Amniotic stem cell (primary cell): ENCODE measurements around the gene B4GALNT2.
"Not testable (repeated sequence)": the region's sequence is repeated elsewhere in the genome, so short reads cannot be mapped to it uniquely, and the experiment has no call there.

Source experiments
- DNase-seq: peaks from one replicate; lab custom pipeline; 2025; lab: John Stamatoyannopoulos, UW

The B4GALNT2 gene, protein sequence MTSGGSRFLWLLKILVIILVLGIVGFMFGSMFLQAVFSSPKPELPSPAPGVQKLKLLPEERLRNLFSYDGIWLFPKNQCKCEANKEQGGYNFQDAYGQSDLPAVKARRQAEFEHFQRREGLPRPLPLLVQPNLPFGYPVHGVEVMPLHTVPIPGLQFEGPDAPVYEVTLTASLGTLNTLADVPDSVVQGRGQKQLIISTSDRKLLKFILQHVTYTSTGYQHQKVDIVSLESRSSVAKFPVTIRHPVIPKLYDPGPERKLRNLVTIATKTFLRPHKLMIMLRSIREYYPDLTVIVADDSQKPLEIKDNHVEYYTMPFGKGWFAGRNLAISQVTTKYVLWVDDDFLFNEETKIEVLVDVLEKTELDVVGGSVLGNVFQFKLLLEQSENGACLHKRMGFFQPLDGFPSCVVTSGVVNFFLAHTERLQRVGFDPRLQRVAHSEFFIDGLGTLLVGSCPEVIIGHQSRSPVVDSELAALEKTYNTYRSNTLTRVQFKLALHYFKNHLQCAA

DNA sequence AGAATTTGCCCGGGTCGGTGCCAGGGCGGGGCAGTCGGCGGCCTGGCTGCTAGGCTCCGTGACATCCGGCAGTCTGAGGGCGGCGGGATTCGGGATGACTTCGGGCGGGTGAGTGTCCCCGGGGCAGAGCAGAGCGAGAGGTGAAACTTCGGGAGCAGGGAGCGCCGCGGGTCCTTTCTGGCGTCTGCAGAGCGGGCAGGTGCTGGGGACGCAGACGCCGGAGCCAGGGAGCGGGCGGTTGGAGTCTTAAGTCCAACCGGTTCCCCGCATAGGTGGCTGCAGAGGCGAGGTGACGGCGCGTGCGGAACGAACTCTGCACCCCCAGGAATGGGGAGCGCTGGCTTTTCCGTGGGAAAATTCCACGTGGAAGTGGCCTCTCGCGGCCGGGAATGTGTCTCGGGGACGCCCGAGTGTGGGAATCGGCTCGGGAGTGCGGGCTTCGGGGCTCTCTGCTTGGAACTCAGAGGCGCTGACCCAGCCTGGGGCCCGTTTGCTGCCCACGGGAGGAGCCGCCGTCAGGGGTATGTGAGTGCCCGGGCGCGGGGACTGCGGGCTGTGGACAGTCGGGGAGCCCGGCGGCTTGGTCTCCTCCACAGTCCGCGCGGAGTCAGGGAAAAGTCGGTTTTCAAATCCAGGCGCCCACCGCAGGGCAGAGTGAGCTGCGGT is at the start of gene B4GALNT2:
B4GALNT2 (plus strand) TSS at position 71 of the 666 bp plus-strand sequence; CDS start at position 95, 24 bp downstream.
- no peak for DNase-seq

DNA sequence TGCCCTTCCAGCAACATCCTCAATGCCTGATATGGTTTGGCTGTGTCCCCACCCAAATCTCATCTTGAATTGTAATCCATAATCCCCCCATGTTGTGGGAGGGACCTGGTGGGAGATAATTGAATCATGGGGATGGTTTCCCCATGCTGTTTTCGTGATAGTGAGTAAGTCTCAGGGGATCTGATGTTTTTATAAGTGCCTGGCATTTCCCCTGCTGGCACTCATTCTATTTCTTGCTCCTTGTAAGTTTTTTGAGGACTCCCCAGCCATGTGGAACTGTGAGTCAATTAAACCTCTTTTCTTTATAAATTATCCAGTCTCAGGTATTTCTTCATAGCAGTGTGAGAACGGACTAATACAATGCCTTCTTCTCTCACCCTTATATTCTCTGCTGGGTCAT is 47.5 kb upstream of the B4GALNT2 start:
- not testable (repeated sequence) for DNase-seq

DNA sequence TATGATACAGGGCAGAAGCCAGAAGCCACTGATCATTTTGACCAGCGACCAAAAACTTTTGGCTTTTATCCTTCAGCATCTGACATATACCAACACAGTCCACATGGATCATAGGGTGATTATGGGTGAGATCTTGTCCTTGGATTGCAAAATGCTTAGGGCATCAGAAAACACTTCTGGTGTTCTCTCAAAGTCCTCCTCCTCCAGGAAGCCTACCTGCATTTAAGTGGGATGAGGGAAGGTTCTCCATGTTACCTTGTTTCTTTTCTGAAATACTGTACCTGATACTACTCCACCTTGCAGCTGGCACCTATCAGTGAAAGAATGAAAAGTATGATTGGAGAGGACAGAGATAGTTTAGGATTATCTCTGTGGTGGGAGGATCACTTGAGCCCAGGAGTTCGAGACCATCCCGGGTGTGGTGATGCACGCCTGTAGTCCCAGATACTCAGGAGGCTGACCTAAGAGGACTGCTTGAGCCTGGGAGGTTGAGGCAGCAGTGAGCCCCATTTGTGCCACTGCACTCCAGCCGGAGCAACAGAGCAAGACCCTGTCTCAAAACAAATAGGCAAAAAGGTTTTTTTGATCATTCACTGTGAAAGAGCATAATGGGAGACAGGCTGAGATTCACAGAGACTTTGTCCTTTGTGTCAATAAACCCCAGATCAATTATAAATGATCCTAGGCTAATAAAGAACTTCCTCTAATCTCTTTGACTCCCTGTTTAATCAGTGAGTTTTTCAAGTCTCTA is 46.8 kb upstream of the B4GALNT2 start:
- DNase-seq = no peak

DNA sequence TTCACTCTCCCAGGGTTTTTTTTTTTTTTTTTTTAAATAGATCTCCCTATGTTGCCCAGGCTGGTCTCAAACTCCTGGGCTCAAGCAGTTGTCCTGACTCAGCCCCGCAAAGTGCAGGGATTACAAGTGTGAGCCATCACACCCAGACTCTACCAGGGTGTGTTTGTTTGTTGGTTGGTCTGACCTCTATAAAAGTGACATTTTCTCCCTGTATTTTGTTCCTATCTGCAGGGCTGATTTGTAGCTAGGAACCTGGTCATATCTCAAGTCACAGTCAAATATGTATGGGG is 46.3 kb upstream of the B4GALNT2 start:
- DNase-seq = no peak

DNA sequence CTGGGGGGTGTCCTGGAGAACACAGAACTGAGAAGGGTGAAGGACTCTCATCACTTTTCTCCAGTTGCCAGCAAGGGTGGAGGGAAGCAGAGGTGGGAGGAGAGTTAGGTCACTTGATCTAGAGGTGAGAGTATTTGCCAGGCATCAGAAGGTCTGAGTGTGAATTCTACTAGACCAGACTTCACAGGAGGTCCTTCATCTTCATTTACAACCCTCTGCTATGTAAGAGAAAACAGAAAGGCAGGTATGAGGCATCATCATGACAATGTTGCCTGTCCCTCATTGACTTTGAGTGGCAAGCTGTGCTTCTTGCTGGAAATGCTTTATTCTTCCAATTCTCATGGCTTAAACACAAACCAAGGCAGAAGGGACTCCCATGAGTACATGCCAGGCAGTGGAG is 45.9 kb upstream of the B4GALNT2 start:
- no peak for DNase-seq

DNA sequence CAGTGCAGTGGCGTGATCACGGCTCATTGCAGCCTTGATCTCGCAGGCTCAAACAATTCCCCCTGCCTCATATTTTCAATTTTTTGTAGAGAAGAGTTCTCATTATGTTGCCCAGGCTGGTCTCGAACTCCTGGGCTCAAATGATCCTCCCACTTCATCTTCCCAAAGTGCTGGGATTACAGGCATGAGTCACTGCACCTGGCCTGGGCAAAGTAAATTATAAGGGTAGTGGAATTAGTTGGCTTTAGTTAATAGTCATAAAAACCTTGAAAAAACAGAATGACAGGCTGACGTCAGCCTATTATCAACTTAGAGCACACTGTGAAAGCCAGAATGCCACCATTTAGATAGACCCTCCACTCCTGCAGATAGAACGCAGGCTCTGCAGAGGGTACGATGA is 43.5 kb upstream of the B4GALNT2 start:
- no peak for DNase-seq

DNA sequence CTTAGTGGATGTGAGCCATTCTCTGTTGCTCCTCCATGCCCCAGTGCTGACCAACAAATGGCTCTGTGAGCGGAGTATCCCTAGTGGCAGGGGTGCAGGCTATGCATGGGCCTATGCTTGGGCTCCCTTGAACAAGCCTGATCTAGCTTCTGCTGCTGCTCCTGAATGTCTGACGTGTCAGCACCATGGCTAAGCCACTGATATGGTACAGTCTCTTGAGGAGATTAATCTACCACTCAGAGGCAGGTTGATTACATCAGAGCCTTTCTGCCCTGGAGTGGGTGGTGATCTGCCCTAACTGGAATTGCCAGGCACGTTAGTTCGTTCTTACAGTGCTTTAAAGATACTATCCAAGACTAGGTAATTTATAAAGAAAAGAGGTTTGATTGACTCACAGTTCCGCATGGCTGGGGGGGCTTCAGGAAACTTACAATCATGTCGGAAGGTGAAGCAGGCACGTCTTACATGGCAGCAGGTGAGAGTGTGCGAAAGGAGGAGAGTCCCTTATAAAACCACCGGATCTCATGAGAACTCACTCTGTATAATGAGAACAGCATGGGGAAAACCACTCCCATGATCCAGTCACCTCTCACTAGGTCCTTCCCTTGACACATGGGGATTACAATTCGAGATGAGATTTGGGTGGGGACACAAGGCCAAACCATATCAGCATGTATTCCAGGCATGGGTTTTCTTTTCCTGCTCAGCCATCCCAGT is 41.5 kb upstream of the B4GALNT2 start:
- no peak for DNase-seq

DNA sequence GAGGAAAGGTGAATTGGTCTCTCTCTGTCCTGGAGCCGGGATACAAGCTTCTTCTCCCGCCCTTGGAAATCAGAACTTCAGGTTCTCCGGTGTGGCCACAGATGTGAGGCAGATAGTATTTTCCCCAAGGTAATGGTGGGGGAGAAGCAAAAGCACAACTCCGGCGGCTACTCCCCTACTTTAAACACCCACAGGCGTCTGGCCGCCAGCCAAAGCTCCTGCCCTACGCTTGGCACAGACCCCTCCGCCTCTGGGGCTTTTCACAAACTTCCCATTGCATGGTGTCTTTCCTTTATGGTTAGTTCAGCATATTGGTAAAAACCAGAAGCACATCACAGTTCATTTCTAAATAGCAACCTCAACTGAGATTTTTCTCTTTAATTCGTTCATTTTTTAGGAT is 39.4 kb upstream of the B4GALNT2 start:
- no peak for DNase-seq

DNA sequence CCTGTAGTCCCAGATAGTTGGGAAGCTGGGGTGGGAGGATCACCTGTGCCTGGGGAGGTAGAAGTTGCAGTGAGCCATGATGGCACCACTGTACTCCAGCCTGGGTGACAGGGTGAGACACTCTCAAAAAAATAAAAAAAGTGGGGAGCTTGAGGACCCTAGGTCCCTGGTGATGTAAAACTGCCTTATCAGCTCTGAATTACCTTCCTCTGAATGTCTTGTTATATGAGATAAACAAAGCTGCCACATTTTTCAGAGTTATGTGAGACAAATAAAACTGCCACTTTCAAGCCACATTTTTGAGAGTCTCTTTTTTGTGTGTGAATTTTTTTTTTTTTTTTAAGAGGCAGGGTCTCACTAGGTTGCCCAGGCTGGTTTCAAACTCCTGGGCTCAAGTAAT is 32.0 kb upstream of the B4GALNT2 start:
- DNase-seq = no peak

DNA sequence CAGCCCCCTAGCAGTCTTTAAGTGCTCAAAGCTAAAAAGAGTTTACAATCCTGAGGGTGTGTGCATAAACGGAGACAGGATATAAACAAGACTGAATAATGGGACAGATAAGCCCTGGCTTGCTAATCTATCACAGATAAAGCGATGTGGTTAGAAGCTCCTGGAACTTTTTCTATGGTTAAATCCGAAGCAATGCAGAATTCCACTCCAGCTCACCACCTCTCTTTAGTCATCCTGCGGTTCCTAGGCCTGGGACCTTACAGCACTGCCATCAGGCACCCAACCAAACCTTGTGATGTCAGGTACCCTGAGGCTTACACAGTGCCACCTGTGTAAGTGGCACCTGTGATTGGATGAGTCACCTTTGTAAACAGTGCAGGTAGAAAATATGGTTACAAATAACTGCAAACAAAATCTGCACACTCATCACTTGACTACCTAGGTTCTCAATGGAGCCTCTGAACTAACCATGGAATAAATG is 31.5 kb upstream of the B4GALNT2 start:
- DNase-seq = no peak

DNA sequence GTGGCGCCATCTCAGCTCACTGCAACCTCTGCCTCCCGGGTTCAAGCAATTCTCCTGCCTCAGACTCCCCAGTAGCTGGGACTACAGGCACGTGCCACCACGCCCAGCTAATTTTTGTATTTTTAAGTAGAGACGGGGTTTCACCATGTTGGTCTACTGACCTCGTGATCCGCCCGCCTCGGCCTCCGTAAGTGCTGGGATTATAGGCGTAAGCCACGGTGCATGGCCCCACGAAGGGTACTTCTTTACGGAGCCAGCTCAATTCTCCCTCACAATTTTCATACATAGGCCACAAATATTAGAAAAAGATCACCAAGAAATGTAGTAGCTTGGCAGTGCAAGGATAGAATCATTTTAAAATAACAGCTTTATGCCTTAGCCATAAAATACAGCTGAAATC is 29.2 kb upstream of the B4GALNT2 start:
- not testable (repeated sequence) for DNase-seq

- no peak for DNase-seq
Measured at GRCh38 chr17:49104511-49105074, 28.0 kb upstream of the B4GALNT2 start.

DNA sequence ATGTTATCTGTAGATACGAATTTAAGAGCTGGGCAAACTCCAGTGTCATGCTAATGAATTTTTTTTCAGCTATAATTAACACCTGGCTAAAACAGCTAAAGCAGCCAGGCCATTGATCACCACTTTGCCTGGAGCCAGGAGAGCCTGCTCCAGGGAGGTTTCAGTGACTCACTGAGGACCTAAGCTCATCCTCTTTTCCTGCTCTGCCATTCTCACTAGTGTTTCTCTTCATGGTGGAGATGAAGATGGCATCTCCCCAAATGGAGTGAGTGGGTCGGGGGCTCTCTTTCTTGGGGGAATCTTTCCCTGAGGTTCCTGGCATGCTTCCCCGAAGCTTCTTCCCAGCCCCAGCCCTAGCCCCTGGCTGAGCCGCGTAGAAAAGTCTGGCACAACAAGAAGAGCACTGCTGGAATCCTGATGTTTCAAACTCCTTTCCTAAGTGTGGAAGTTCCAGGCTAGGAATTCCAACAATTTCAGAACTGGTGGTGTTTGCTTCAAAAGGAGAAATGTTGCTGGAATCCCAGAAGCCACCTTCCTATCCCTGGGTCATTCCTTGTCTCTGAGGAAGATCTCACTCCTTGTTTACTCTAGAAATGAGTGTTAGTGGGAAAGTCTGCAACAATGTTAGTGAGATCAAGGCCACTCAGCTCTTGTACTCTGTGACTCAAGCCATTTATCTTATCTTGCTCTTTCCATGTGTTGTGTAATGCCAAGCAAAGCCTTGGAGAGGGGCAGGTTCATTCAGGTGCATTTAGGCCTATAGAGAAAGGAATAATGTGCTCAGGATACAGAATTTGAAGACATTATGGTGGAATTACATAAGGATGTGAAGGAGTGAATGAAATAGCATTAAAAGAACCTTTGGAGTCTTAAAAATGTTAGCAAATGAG is 26.0 kb upstream of the B4GALNT2 start:
- DNase-seq = no peak

GRCh38 chr17:49107211-49107557 is 25.4 kb upstream of the B4GALNT2 start:
- DNase-seq = no peak

- no peak for DNase-seq
Measured at GRCh38 chr17:49108318-49108717, 24.3 kb upstream of the B4GALNT2 start.

DNA sequence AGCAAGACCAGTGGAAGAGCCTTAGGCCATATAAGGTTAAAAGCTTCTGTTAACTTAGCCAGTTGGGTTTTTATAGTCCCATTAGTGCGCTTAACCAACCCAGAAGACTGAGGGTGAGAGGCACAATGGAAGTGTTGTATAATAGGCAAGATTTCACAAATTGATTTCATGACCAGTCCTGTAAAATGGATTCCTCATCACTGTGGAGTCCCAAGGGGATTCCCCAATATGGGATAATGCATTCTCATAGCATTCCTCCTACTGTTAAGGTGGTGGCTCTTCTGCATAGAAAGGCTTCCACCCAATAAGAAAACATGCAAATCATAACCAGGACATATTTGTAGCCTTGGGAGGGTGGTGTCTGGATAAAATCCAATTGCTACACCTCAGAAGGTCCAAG is 22.1 kb upstream of the B4GALNT2 start:
- DNase-seq = no peak

- DNase-seq = no peak
Measured at GRCh38 chr17:49111934-49112333, 20.6 kb upstream of the B4GALNT2 start.

DNA sequence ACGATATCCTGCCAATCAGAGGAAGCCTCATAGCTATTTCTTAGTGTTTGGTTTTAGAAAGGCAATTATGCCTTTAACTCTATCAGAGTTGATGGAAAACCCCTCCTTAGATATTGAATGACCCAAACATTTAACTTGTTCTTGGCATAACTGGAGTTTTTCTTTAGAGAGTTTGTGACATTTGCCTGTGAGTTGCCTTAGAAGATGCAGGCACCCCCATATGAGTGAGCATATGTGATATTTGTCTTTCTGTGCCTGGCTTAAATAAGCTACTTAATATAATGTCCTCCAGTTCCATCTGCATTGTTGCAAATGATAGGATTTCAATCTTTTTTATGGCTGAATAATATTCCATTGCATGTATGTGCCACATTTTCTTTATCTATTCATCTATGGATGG is 19.6 kb upstream of the B4GALNT2 start:
- DNase-seq = no peak

DNA sequence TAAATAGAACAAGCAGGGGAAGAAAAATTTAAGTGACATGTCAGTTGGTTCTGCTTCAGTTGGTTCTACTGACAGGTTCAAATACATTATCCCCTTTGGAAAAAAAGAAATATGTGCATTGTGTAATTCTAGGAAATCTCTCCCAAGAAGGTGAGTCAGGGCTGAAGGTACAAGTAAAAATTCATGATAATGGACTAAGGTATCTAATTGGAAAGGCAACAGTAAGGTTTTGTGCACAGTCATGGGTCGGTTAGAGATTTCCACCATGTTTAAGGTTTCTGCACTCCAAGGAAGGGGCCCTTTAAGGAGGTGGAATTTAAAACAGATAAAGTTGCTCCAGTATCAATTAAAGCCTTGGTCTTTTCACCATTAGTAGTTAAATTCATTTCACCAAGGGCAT is 17.9 kb upstream of the B4GALNT2 start:
- DNase-seq = no peak

GRCh38 chr17:49117587-49118230 is 14.9 kb upstream of the B4GALNT2 start:
- DNase-seq = no peak
